OCI-LY3 (cell line): ENCODE measurements around the gene CNIH2.

Source experiments
- H2AFZ ChIP-seq: fragments of 200-600, 300-600 bp; shearing (Covaris generic); 2 replicates; pipeline ENCODE4 v1.6.0; 2014; ENCODE audit warnings: antibody characterized with exemption, low read depth, low read length
- H3K27ac ChIP-seq: fragments of 200-600, 300-600 bp; sonication (generic); 2 replicates; pipeline ENCODE4 v1.5.1; 2014; ENCODE audit warnings: mild to moderate bottlenecking, low read length, moderate library complexity, mixed read lengths
- H3K27me3 ChIP-seq: fragments of 200-600, 300-600 bp; sonication (generic); 2 replicates; pipeline ENCODE4 v1.6.1; 2014; ENCODE audit warnings: low read depth, low read length, mixed read lengths
- H3K36me3 ChIP-seq: fragments of 200-600, 300-600 bp; sonication (generic); replicated peaks from 2 replicates; pipeline ENCODE3; 2014; ENCODE audit warnings: low read depth, low read length, mixed read lengths
- H3K4me1 ChIP-seq: fragments of 300-600, 200-600 bp; sonication (generic); 2 replicates; pipeline ENCODE4 v1.6.1; 2014; ENCODE audit warnings: low read length, mixed read lengths
- H3K4me2 ChIP-seq: fragments of 200-600, 300-600 bp; sonication (generic); 2 replicates; pipeline ENCODE4 v1.6.1; 2014; ENCODE audit warnings: low read length, mixed read lengths
- H3K4me3 ChIP-seq: fragments of 300-600, 200-600 bp; sonication (generic); 2 replicates; pipeline ENCODE4 v1.5.1; 2014; ENCODE audit warnings: antibody characterized with exemption, mild to moderate bottlenecking, low read length, moderate library complexity
- H3K79me2 ChIP-seq: fragments of 300-600, 200-600 bp; shearing (Covaris generic); 2 replicates; pipeline ENCODE4 v1.6.1; 2014; ENCODE audit warnings: mild to moderate bottlenecking, low read length, mixed read lengths
- H3K9ac ChIP-seq: fragments of 300-600, 200-600 bp; shearing (Covaris generic); 2 replicates; pipeline ENCODE4 v1.6.0; 2014; ENCODE audit warnings: mild to moderate bottlenecking, low read length, moderate library complexity
- H3K9me3 ChIP-seq: fragments of 200-600, 300-600 bp; shearing (Covaris generic); 2 replicates; pipeline ENCODE4 v1.6.1; 2014; ENCODE audit warnings: low read length, mixed read lengths; ENCODE audit not compliant: insufficient read depth
- H4K20me1 ChIP-seq: fragments of 200-600, 300-600 bp; sonication (generic); 2 replicates; pipeline ENCODE4 v1.6.1; 2016; ENCODE audit warnings: low read length, mixed read lengths; ENCODE audit not compliant: insufficient read depth
- CTCF ChIP-seq: fragments of 200-600, 300-600 bp; sonication (generic); IDR thresholded peaks from 2 replicates; pipeline ENCODE4 v1.5.1; 2014; ENCODE audit warnings: antibody characterized with exemption, low read length, low read depth
- EZH2phosphoT487 ChIP-seq: fragments of 200-600 bp; shearing (Covaris generic); IDR thresholded peaks from 2 replicates; pipeline ENCODE4 v1.6.1; 2018; ENCODE audit warnings: antibody characterized with exemption, mixed run types, low read depth

CNIH2 gene

GRCh38 chr11:66240781-66241136, 37.2 kb upstream of the CNIH2 start:
- no peak overlapping the region for H3K9ac ChIP-seq
- no peak for TF ChIP-seq CTCF
- TF ChIP-seq EZH2phosphoT487 = no peak
- no peaks in the 10 kb centered on the region for H3K36me3 ChIP-seq
- no peaks in the 10 kb centered on the region for H3K9me3 ChIP-seq
- H2AFZ ChIP-seq = no peak overlapping the region
- H3K4me3 ChIP-seq = no peak overlapping the region
- H3K27ac ChIP-seq = no peak overlapping the region
- no peaks in the 10 kb centered on the region for H3K27me3 ChIP-seq
- no peaks in the 10 kb centered on the region for H3K4me1 ChIP-seq
- H3K79me2 ChIP-seq = no peaks in the 10 kb centered on the region
- no peak overlapping the region for H3K4me2 ChIP-seq
- no peaks in the 10 kb centered on the region for H4K20me1 ChIP-seq

- Histone ChIP-seq H3K36me3 (no peaks in the 10 kb centered on the region), H4K20me1 (no peaks in the 10 kb centered on the region), H3K4me1 (no peaks in the 10 kb centered on the region), H3K4me2 (no peak overlapping the region), H3K27me3 (no peaks in the 10 kb centered on the region), H3K79me2 (no peaks in the 10 kb centered on the region), H2AFZ (no peak overlapping the region), H3K4me3 (no peak overlapping the region), H3K27ac (no peak overlapping the region), H3K9ac (no peak overlapping the region), H3K9me3 (no peaks in the 10 kb centered on the region)
- TF ChIP-seq EZH2phosphoT487 (no peak), CTCF (no peak)
Observed at GRCh38 chr11:66242095-66242765, 35.7 kb upstream of the CNIH2 start.

- Histone ChIP-seq H3K36me3 (no peaks in the 10 kb centered on the region), H3K4me2 (no peak overlapping the region)
Observed at GRCh38 chr11:66243782-66244535, 34.0 kb upstream of the CNIH2 start.

More at GRCh38 chr11:66243782-66244535, 34.0 kb upstream of the CNIH2 start:
- H4K20me1 ChIP-seq = no peaks in the 10 kb centered on the region
- H3K9ac ChIP-seq = no peak overlapping the region
- no peak overlapping the region for H2AFZ ChIP-seq
- TF ChIP-seq EZH2phosphoT487 = no peak
- no peak for TF ChIP-seq CTCF
- no peaks in the 10 kb centered on the region for H3K4me1 ChIP-seq
- no peaks in the 10 kb centered on the region for H3K79me2 ChIP-seq
- no peak overlapping the region for H3K4me3 ChIP-seq
- H3K27me3 ChIP-seq = no peaks in the 10 kb centered on the region
- H3K27ac ChIP-seq = no peak overlapping the region
- no peaks in the 10 kb centered on the region for H3K9me3 ChIP-seq
